ENCODE measurements around the gene GALNT8. TPM values are rescaled to one million over a fixed set of nuclear protein-coding genes. Genes with fewer than 3 reads are reported as not detected.

GALNT8 gene
- total and polyA plus RNA-seq, 10 of the 15 experiments (the other 5 are each of a cell fraction or from before 2014, with no cell fraction given), result 0.14 to 0.81 (median 0.31) TPM; not detected in 1

- no peak for DNase-seq (ENCODE audit: low read depth, low spot score)
- ChIA-PET RAD21 (ENCODE audit: unreplicated experiment) (no interaction called here), CTCF (no interaction called here), POLR2A (no interaction called here), SMC1A (ENCODE audit: uncharacterized antibody, unreplicated experiment) (interaction anchor here (0.7 kb wide), 1 partner anchor 26 kb away, joined by 3 read pairs; no protein-coding TSS in a partner anchor)
- no peak for TF ChIP-seq SMAD1 (IDR thresholded peaks at IDR 0.05; ENCODE audit: low read depth, partially characterized antibody)
- no peak for TF ChIP-seq SMARCA5 (IDR thresholded peaks at IDR 0.05)
- no peak for TF ChIP-seq ZNF217 (IDR thresholded peaks at IDR 0.05)
- no peak for TF ChIP-seq E2F4 (IDR thresholded peaks at IDR 0.05; ENCODE audit: low read depth, low read length)
- TF ChIP-seq ZNF274 (IDR thresholded peaks at IDR 0.05; ENCODE audit: insufficient read depth, insufficient read length), result no peak
- no peak for TF ChIP-seq ZBTB40 (IDR thresholded peaks at IDR 0.05; ENCODE audit: borderline replicate concordance)
- TF ChIP-seq PAX8 (IDR thresholded peaks at IDR 0.05), result no peak
- TF ChIP-seq ZBED1 (IDR thresholded peaks at IDR 0.05; ENCODE audit: borderline replicate concordance), result no peak
- no peak for TF ChIP-seq EP300 (IDR thresholded peaks at IDR 0.05; ENCODE audit: borderline replicate concordance in 1 of 2, control insufficient read depth in 1 of 2, low read depth in 2 of 2, low read length in 2 of 2)
- TF ChIP-seq SPI1 (IDR thresholded peaks at IDR 0.05; ENCODE audit: borderline replicate concordance, insufficient read depth, low read depth, low read length), result no peak
- no peak for TF ChIP-seq PBX3 (IDR thresholded peaks at IDR 0.05; ENCODE audit: insufficient replicate concordance, low read depth, low read length)
- no peak for TF ChIP-seq FOS (IDR thresholded peaks at IDR 0.05; ENCODE audit: borderline replicate concordance, extremely low read depth, insufficient read length)
- TF ChIP-seq SIX5 (IDR thresholded peaks at IDR 0.05; ENCODE audit: low read depth, low read length, severe bottlenecking), result no peak
- TF ChIP-seq EZH2 (IDR thresholded peaks at IDR 0.05; ENCODE audit: borderline replicate concordance, control insufficient read depth, low read depth, low read length), result no peak
- no peak for TF ChIP-seq WRNIP1 (IDR thresholded peaks at IDR 0.05; ENCODE audit: borderline replicate concordance, low read depth, low read length)
- no peak for TF ChIP-seq CHD2 (IDR thresholded peaks at IDR 0.05; ENCODE audit: borderline replicate concordance, low read depth, low read length)
- no peak for TF ChIP-seq ZNF384 (IDR thresholded peaks at IDR 0.05; ENCODE audit: borderline replicate concordance, low read depth, low read length)
- TF ChIP-seq MAX (IDR thresholded peaks at IDR 0.05; ENCODE audit: low read depth, low read length), result no peak
- Histone ChIP-seq H3K27ac (ENCODE audit: control insufficient read depth, insufficient read depth) (no peak overlapping the region), H3K4me1 (ENCODE audit: control insufficient read depth, insufficient read depth, low read length) (no peaks in the 10 kb centered on the region), H2AFZ (ENCODE audit: control insufficient read depth, low read depth, low read length) (no peak overlapping the region), H3K4me3 (no peak overlapping the region), H3K9ac (ENCODE audit: control insufficient read depth, insufficient read depth, low read length) (no peak overlapping the region), H4K20me1 (ENCODE audit: control insufficient read depth, insufficient read depth) (no peaks in the 10 kb centered on the region), H3K9me3 (replicated peaks; ENCODE audit: control insufficient read depth, insufficient read depth, low read length) (no peaks in the 10 kb centered on the region), H3K4me2 (ENCODE audit: control insufficient read depth, insufficient read depth) (no peak overlapping the region), H3K79me2 (ENCODE audit: control insufficient read depth, insufficient read depth, low read length) (no peaks in the 10 kb centered on the region), H3K36me3 (ENCODE audit: control insufficient read depth in 2 of 2, insufficient read depth in 2 of 2, low read length in 1 of 2) (no peaks in the 10 kb centered on the region), H3K27me3 (replicated peaks in 1 of 2; ENCODE audit: control insufficient read depth in 2 of 2, insufficient read depth in 2 of 2, low read length in 1 of 2) (no peaks in the 10 kb centered on the region)
- no peak for ATAC-seq
- FAIRE-seq, result no peak
- intact Hi-C loops (cut with micrococcal nuclease; ENCODE audit: unreplicated experiment), result no loop called here
- in situ Hi-C loops (cut with MboI), result no loop called here
- no TSS peak for BruUV-seq (replicated peaks)
- 43% methylated on average over 13 of the region's 18 CpGs for WGBS (ENCODE audit: insufficient coverage, insufficient replicate concordance, low lambda C conversion rate, missing lambda C conversion rate)
Measured at GRCh38 chr12:4763549-4763948, 43.3 kb downstream of the GALNT8 start.
